ENCODE measurements around the gene COMMD2. TPM values are rescaled to one million over a fixed set of nuclear protein-coding genes. Genes with fewer than 3 reads are reported as not detected.

COMMD2 gene
- total RNA-seq, 6 experiments from 2014 or later = 11.0 to 17.7 (median 14.0) TPM

- ATAC-seq = no peak
- H3K27ac ChIP-seq = no peak overlapping the region
- H3K36me3 ChIP-seq = peaks cover 0 to 38% (median 1%) of the 10 kb centered on the region in 4 donors
These were observed 8.1 kb downstream of the COMMD2 start for GRCh38 chr3:149744151-149744550.

GRCh38 chr3:149739396-149739795, 12.9 kb downstream of the COMMD2 start:
- no peaks in the 10 kb centered on the region for H3K4me1 ChIP-seq
- TF ChIP-seq CTCF (IDR thresholded peaks at IDR 0.05) = no peak
- TF ChIP-seq POLR2A (IDR thresholded peaks at IDR 0.05) = no peak
- no peak overlapping the region for H3K4me3 ChIP-seq
- no peak overlapping the region for H3K27ac ChIP-seq
- intact Hi-C loops (cut with DNase I) = no loop called here
- 60% methylated on average over 2 of the region's 2 CpGs for WGBS (ENCODE audit: insufficient coverage, low coverage, low lambda C conversion rate, missing lambda C conversion rate)
- DNase-seq (no peak), ATAC-seq (no peak)
- peaks cover 0 to 23% (median 1%) of the 10 kb centered on the region in 4 donors for H3K36me3 ChIP-seq
- H3K9me3 ChIP-seq = no peaks in the 10 kb centered on the region
- H3K27me3 ChIP-seq = no peaks in the 10 kb centered on the region

More at GRCh38 chr3:149744151-149744550, 8.1 kb downstream of the COMMD2 start:
- Histone ChIP-seq H3K9me3 (no peaks in the 10 kb centered on the region), H3K4me3 (no peak overlapping the region), H3K4me1 (no peaks in the 10 kb centered on the region), H3K27me3 (no peaks in the 10 kb centered on the region)
- DNase-seq = no peak
- intact Hi-C loops (cut with DNase I) = no loop called here
- no peak for TF ChIP-seq CTCF (IDR thresholded peaks at IDR 0.05)
- TF ChIP-seq POLR2A (IDR thresholded peaks at IDR 0.05) = no peak

GRCh38 chr3:149738876-149739275, 13.4 kb downstream of the COMMD2 start:
- Histone ChIP-seq H3K9me3 (no peaks in the 10 kb centered on the region), H3K4me3 (no peak overlapping the region), H3K27me3 (no peaks in the 10 kb centered on the region), H3K36me3 (peaks cover 0 to 23% (median 1%) of the 10 kb centered on the region in 4 donors), H3K4me1 (no peaks in the 10 kb centered on the region), H3K27ac (no peak overlapping the region)
- no peak for TF ChIP-seq POLR2A (IDR thresholded peaks at IDR 0.05)
- TF ChIP-seq CTCF (IDR thresholded peaks at IDR 0.05) = no peak
- ATAC-seq (no peak), DNase-seq (no peak)
- intact Hi-C loops (cut with DNase I) = no loop called here
- 80% methylated on average over 2 of the region's 2 CpGs for WGBS (ENCODE audit: insufficient coverage, low coverage, low lambda C conversion rate, missing lambda C conversion rate)

- DNase-seq = no peak
- ATAC-seq = no peak
- intact Hi-C loops (cut with DNase I) = no loop called here
These were observed 15.4 kb downstream of the COMMD2 start for GRCh38 chr3:149736953-149737205.

More at GRCh38 chr3:149736953-149737205, 15.4 kb downstream of the COMMD2 start:
- no peak overlapping the region for H3K4me3 ChIP-seq
- H3K36me3 ChIP-seq = peaks cover 0 to 23% (median 0%) of the 10 kb centered on the region in 4 donors
- no peaks in the 10 kb centered on the region for H3K9me3 ChIP-seq
- H3K27me3 ChIP-seq = no peaks in the 10 kb centered on the region
- H3K27ac ChIP-seq = no peak overlapping the region
- TF ChIP-seq POLR2A (IDR thresholded peaks at IDR 0.05) = no peak
- no peak for TF ChIP-seq CTCF (IDR thresholded peaks at IDR 0.05)
- H3K4me1 ChIP-seq = no peaks in the 10 kb centered on the region

Data from right lobe of liver (tissue), 6 donors.